Measurements from ENCODE around the gene SPOCK2. TPM values are rescaled to one million over a fixed set of nuclear protein-coding genes. Genes with fewer than 3 reads are reported as not detected.

The SPOCK2 gene
- total RNA-seq, 1 experiment from 2014 or later = 1.8 TPM

- Histone ChIP-seq H3K9ac (ENCODE audit: extremely low read depth, insufficient read length, low read length) (no peak overlapping the region), H3K23ac (ENCODE audit: insufficient read length, low read depth, low read length) (no peak overlapping the region), H3K23me2 (ENCODE audit: insufficient read length, low read depth, low read length, poor library complexity, severe bottlenecking) (no peaks in the 10 kb centered on the region), H3T11ph (ENCODE audit: low read length) (no peak overlapping the region), H3K27ac (ENCODE audit: insufficient read length, low read depth, low read length) (no peak overlapping the region), H3K18ac (ENCODE audit: insufficient read length, low read depth, low read length) (no peak overlapping the region), H2AFZ (ENCODE audit: low read length) (no peak overlapping the region), H2AK5ac (ENCODE audit: insufficient read length, low read length) (no peak overlapping the region), H2BK5ac (ENCODE audit: insufficient read length, low read length) (no peak overlapping the region), H3K4ac (ENCODE audit: low read depth, low read length) (no peak overlapping the region), H2BK20ac (ENCODE audit: low read depth, low read length, poor library complexity, severe bottlenecking) (no peak overlapping the region), H3K79me1 (ENCODE audit: insufficient read depth, low read depth, low read length, poor library complexity, severe bottlenecking) (no peaks in the 10 kb centered on the region), H3K14ac (ENCODE audit: insufficient read depth, low read length) (no peak overlapping the region), H2BK120ac (ENCODE audit: low read depth, low read length, poor library complexity, severe bottlenecking) (no peak overlapping the region), H4K8ac (replicated peaks; ENCODE audit: insufficient read length, low read depth, low read length) (no peak overlapping the region), H3K9me3 (ENCODE audit: control insufficient read depth, low read depth, low read length) (no peaks in the 10 kb centered on the region), H3K4me1 (ENCODE audit: insufficient read depth, low read length) (no peaks in the 10 kb centered on the region), H2BK12ac (ENCODE audit: insufficient read length, low read depth, low read length) (no peak overlapping the region), H4K20me1 (ENCODE audit: control insufficient read depth, insufficient read depth, insufficient read length) (no peaks in the 10 kb centered on the region), H3K79me2 (ENCODE audit: insufficient read depth, low read length) (no peaks in the 10 kb centered on the region), H3K27me3 (ENCODE audit: insufficient read depth, low read length) (no peaks in the 10 kb centered on the region), H3K4me2 (ENCODE audit: insufficient read depth, insufficient read length, low read length) (no peak overlapping the region), H3K56ac (ENCODE audit: insufficient read length, low read depth, low read length) (no peak overlapping the region), H2BK15ac (ENCODE audit: low read depth, low read length) (no peak overlapping the region), H4K5ac (ENCODE audit: insufficient read length, low read depth, low read length) (no peak overlapping the region), H4K91ac (ENCODE audit: insufficient read length, low read depth, low read length) (no peak overlapping the region)
- Mint-ChIP-seq H3K9me3 (no peaks in the 10 kb centered on the region), H3K4me1 (peaks cover 19 to 31% of the 10 kb centered on the region in 2 experiments), H3K27ac (peak overlapping the region in 1 of 3 experiments; percentile 40; a peak in 1 of 7 replicates), H3K36me3 (ENCODE audit: insufficient read depth in 1 of 3, low read depth in 3 of 3) (no peaks in the 10 kb centered on the region), H3K27me3 (ENCODE audit: low read depth) (peaks cover 5% of the 10 kb centered on the region), H3K4me3 (no peak overlapping the region)
- no peak for DNase-seq
- WGBS (ENCODE audit: extremely low coverage, insufficient read length, low lambda C conversion rate) = no CpG with 5 or more reads among the region's 21 CpGs
- no peak for TF ChIP-seq CTCF (conservative IDR thresholded peaks at IDR 0.05)
Observed at GRCh38 chr10:72058989-72059842, 29.1 kb downstream of the SPOCK2 start.
